Pancreas (tissue), 10 donors: ENCODE data around the gene ZNF581. TPM values are rescaled to one million over a fixed set of nuclear protein-coding genes. Genes with fewer than 3 reads are reported as not detected.

Experiments
- ATAC-seq, 4 donors: fragments of 200-7000 bp; cut with Tn5 transposase; one replicate each; pipeline versions ENCODE4 v1.8.0 to v1.9.1; 2020; ENCODE audit warnings: mild to moderate bottlenecking in 4 of 4, moderate library complexity in 4 of 4
- DNase-seq, 6 donors: peaks; one replicate each; pipeline ENCODE4 v3.0.0-alpha.2; 2020
- FAIRE-seq: peaks from 2 replicates; lab custom pipeline; 2012; peaks lifted over from hg19 to GRCh38; lab: Jason Lieb, UNC
- H3K27ac ChIP-seq, 4 donors: fragments of 200-600 bp; sonication (generic); 1 replicate in 3 of 4; 2 replicates in 1 of 4; pipeline versions ENCODE4 v1.5.0 to v1.8.0; 2020
- H3K27me3 ChIP-seq, 4 donors: fragments of 200-600 bp; one replicate each; pipeline ENCODE4 v1.8.0; 2021
- H3K36me3 ChIP-seq, 3 donors: fragments of 200-600 bp; sonication (generic) in 1 of 3; one replicate each; pipeline versions ENCODE4 v1.5.0 to v1.8.0; 2020 to 2021
- H3K4me1 ChIP-seq, 3 donors: fragments of 200-600 bp; one replicate each; pipeline ENCODE4 v1.8.0; 2021
- H3K4me3 ChIP-seq, 4 donors: fragments of 200-600 bp; sonication (generic) in 2 of 4; one replicate each; pipeline versions ENCODE4 v1.5.0 to v1.8.0; 2020 to 2021
- H3K9me3 ChIP-seq, 4 donors: fragments of 200-600 bp; one replicate each; pipeline ENCODE4 v1.8.0; 2021
- CTCF ChIP-seq, 4 donors: fragments of 200-600 bp; sonication (generic) in 3 of 4; IDR thresholded peaks; one replicate each; pipeline versions ENCODE4 v1.5.0 to v1.8.0; 2021; ENCODE audit warnings: antibody characterized with exemption in 4 of 4
- WGBS, 2 donors: extraction: QIAGEN DNeasy Blood & Tissue Kit; methylation state at CpG; one replicate each; pipeline ENCODE4 v1.1.7; 2013; 5-methylcytosine and 5-hydroxymethylcytosine counted together
- intact Hi-C, 3 donors: fragments of 100-400 bp; cut with DNase I; formaldehyde crosslinking; loops; one replicate each; pipeline versions ENCODE4 v1.11.1 to v1.14.2; 2022
- polyA plus RNA-seq, 2 donors: library from polyadenylated mRNA; stranded (reverse); fragments of 200-250 nt; gene quantifications; one replicate each; pipeline ENCODE4 v1.2.3, GENCODE V29; 2013
- total RNA-seq, 6 donors: library from RNA; stranded (reverse); fragmentation: NEBNext Ultra II Directional in 4 of 6; extraction: Animal tissue kit (Norgen Biotek cat#: 25700) in 4 of 6; gene quantifications; one replicate each; pipeline versions ENCODE4 v1.2.1 to v1.2.4, GENCODE V29; 2021 to 2023
- donor health status: healthy with polysubstance abuse.
- donor health status: DM: no; HTN: no; CAD: no; lungs with moderate emphysema.
- donor health status: DM: no; HTN: no; CAD: no.
- donor health status: control.
- donor health status: control.
- donor health status: Bipolar disorder and iron deficiency.
- donor health status: DM: yes; HTN: yes; CAD: no.
- donor health status: DM: no; HTN: no; CAD: no.
- donor health status: DM: no; HTN: no; CAD: no.
- donor health status: DM: yes; HTN: yes; CAD: no.

ZNF581 gene
- total and polyA plus RNA-seq, 8 donors, result 12.9 to 23.2 (median 15.2) TPM

- Histone ChIP-seq H3K27ac (peak overlapping the region in 2 of 4 donors; percentile 88 to 90), H3K4me3 (no peak overlapping the region), H3K36me3 (no peaks in the 10 kb centered on the region), H3K9me3 (no peaks in the 10 kb centered on the region), H3K4me1 (peaks cover 0 to 20% (median 0%) of the 10 kb centered on the region in 3 donors), H3K27me3 (no peaks in the 10 kb centered on the region)
- 72 to 73% methylated on average over 22 of the region's 22 CpGs for WGBS, 2 donors
- intact Hi-C loops, result no loop called here
- no peak for TF ChIP-seq CTCF (IDR thresholded peaks at IDR 0.05)
- FAIRE-seq (no peak), ATAC-seq (no peak), DNase-seq (no peak)
Observed at GRCh38 chr19:55603581-55604292, 39.7 kb upstream of the ZNF581 start.

- Histone ChIP-seq H3K4me3 (peak overlapping the region; percentile 71 to 89 (median 79)), H3K27ac (peak overlapping the region; percentile 69 to 90 (median 85)), H3K27me3 (no peaks in the 10 kb centered on the region), H3K4me1 (peaks cover 0 to 20% (median 0%) of the 10 kb centered on the region in 3 donors), H3K9me3 (no peaks in the 10 kb centered on the region), H3K36me3 (no peaks in the 10 kb centered on the region)
- ATAC-seq (peak; percentile 79 to 87 (median 84)), FAIRE-seq (no peak), DNase-seq (peak; percentile 95 to 99 (median 97))
- intact Hi-C loops, result loop anchor here in 1 of 3 donors (5.0 kb wide), 1 partner anchor 88 kb away; no protein-coding TSS in a partner anchor
- TF ChIP-seq CTCF (IDR thresholded peaks at IDR 0.05), result no peak
- 0% methylated on average over 29 to 43 of the region's 43 CpGs for WGBS, 2 donors
Observed at GRCh38 chr19:55605207-55605636, 38.2 kb upstream of the ZNF581 start.

DNA sequence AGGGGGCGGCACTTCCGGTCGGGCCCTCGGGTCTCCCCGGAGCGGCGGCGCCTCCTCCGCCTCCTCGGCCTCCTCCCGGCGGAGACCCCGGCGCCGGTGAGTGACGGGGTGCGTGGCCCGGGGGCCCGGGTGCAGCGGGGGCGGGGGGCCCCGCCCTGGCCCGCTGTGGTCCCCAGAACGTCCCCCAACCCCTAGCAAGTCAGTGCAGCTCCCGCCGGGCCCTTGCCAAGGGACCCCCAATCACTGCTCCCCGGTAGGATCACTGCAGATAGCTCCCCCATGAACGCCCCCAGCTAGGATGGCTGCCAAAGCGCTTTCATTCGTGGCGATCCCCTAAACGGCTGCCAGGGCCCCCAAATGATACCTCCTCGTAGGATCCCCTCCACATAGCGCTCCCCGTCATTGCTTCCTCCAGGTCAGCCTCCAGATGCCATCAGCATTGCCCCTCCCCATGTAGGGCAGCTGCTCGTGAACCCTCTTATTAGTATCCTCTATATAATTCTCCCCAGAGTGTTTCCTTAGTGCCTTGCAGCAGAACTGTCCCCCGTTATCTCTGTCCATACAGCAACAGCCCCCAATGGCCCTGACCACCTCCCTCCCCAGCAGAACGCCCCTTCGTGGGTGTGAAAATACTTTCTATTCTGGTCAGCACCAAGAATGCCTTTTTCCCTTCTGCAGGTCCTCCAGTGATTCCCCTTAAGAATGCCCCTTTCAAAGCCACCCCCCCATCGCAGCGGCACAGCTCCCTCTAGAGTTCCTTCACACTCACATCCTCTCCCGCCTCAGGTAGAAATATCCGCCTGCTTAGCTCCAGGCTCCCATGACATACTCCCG, 37.6 kb upstream of the ZNF581 start, which contains the start of gene ZNF865:
Gene ZNF865 (plus strand): TSS at position 11 of the 834 bp plus-strand sequence. CDS start 7,972 bp downstream, outside the sequence.
- no peaks in the 10 kb centered on the region for H3K9me3 ChIP-seq
- H3K27me3 ChIP-seq, result no peaks in the 10 kb centered on the region
- intact Hi-C loops, result loop anchor here in 1 of 3 donors (5.0 kb wide), 1 partner anchor 89 kb away; no protein-coding TSS in a partner anchor
- FAIRE-seq (no peak), ATAC-seq (peak; percentile 43 to 62 (median 60)), DNase-seq (peak; percentile 66 to 80 (median 72))
- peaks cover 0 to 20% (median 0%) of the 10 kb centered on the region in 3 donors for H3K4me1 ChIP-seq
- no peaks in the 10 kb centered on the region for H3K36me3 ChIP-seq
- peak; percentile 18 to 39 (median 38) for TF ChIP-seq CTCF (IDR thresholded peaks at IDR 0.05)
- H3K4me3 ChIP-seq, result peak within 1 kb of the TSS; percentile 71 to 89 (median 79)
- peak within 1 kb of the TSS; percentile 69 to 90 (median 85) for H3K27ac ChIP-seq
- 0 to 1% methylated on average over 21 to 43 of the region's 44 CpGs for WGBS, 2 donors

DNA sequence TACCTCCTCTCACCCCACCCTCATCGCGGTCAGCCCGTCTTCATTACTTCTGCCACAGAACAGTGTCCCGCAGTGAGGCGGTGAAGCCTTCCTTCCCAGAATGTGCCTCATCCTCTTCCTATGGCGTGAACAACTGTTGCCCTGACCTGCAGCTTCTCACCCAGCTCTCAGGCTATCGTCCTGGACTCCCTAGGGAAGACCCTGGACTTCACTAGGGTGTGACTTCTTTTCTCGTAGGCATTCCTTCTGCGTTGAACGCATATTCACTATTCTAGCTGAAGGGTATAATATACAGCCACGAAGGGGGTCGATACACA, 37.0 kb upstream of the ZNF581 start:
- H3K4me1 ChIP-seq, result peaks cover 0 to 15% (median 0%) of the 10 kb centered on the region in 3 donors
- no peak for TF ChIP-seq CTCF (IDR thresholded peaks at IDR 0.05)
- intact Hi-C loops, result loop anchor here in 1 of 3 donors (5.0 kb wide), 1 partner anchor 89 kb away; no protein-coding TSS in a partner anchor
- no peaks in the 10 kb centered on the region for H3K36me3 ChIP-seq
- peak overlapping the region in 2 of 4 donors; percentile 88 to 90 for H3K27ac ChIP-seq
- WGBS, 2 donors, result 14 to 19% methylated on average over 12 of the region's 12 CpGs
- DNase-seq (no peak), FAIRE-seq (no peak), ATAC-seq (no peak)
- peak overlapping the region; percentile 71 to 89 (median 79) for H3K4me3 ChIP-seq
- H3K9me3 ChIP-seq, result no peaks in the 10 kb centered on the region
- no peaks in the 10 kb centered on the region for H3K27me3 ChIP-seq
